ENCODE data around the gene ALOX15.
"Not testable (repeated sequence)": the region's sequence is repeated elsewhere in the genome, so short reads cannot be mapped to it uniquely, and the experiment has no call there.

ALOX15 gene

DNA sequence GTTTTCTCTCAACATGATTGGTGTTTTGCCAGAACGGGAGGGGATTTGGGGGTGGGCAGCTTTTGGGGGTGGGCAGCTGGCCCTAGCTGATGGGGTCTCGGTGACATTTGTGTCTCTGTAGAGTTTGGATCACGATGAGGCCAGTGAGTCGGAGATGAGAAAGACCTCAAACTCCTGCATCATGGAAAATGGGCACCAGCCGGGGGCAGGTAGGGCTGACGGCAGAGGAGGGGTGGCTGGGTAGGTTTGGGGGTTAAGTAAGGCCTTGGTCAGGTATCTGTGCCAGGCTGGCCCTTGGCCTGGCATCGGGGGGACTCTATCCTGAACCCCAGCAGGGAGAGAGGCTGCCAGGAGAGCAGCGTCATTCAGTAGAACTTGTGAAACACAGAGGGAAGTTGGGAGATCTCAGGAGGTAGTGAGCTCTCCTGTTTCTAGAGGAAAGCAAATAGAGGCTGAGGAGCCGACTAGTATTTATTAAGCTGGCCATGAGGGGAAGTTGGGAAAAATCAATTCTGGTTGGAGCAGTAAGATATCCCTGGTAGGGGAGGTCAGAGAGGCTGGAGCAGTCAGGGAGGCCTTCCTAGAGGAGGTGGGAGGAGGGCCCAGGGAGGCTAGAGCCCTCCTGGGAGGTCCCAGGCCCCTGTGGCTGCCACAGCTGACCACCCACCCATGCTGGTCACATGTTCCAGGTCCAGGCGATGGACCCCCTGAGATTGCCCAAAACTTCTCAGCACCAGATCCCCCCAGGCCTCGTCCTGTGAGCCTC lies 49.1 kb downstream of the ALOX15 start:
- FAIRE-seq (no peak), DNase-seq (ENCODE audit: insufficient read length, low spot score) (no peak)
- TF ChIP-seq, protein P1, sequence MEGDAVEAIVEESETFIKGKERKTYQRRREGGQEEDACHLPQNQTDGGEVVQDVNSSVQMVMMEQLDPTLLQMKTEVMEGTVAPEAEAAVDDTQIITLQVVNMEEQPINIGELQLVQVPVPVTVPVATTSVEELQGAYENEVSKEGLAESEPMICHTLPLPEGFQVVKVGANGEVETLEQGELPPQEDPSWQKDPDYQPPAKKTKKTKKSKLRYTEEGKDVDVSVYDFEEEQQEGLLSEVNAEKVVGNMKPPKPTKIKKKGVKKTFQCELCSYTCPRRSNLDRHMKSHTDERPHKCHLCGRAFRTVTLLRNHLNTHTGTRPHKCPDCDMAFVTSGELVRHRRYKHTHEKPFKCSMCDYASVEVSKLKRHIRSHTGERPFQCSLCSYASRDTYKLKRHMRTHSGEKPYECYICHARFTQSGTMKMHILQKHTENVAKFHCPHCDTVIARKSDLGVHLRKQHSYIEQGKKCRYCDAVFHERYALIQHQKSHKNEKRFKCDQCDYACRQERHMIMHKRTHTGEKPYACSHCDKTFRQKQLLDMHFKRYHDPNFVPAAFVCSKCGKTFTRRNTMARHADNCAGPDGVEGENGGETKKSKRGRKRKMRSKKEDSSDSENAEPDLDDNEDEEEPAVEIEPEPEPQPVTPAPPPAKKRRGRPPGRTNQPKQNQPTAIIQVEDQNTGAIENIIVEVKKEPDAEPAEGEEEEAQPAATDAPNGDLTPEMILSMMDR (IDR thresholded peaks at IDR 0.05; ENCODE audit: insufficient read depth, missing control alignments): no peak

DNA sequence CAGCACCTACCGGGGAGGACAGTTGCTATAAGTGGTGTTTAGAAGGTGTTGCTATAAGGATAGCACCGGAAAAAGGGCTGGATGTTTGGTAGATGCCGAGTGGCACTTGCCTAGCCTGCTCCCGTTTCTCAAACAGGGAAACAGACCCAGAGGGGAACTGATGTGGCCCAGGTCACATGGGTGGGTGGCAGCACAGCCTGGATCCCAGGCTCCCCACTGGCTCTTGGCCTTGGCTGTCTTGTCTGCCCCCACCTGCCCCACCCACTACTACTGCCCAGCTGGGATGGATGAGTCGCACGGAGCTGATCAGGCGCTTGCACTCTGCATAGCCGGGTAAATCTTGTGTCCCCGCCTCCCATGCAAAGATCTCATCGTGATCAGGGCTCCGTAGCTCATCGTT lies 49.9 kb downstream of the ALOX15 start:
- FAIRE-seq: no peak

DNA sequence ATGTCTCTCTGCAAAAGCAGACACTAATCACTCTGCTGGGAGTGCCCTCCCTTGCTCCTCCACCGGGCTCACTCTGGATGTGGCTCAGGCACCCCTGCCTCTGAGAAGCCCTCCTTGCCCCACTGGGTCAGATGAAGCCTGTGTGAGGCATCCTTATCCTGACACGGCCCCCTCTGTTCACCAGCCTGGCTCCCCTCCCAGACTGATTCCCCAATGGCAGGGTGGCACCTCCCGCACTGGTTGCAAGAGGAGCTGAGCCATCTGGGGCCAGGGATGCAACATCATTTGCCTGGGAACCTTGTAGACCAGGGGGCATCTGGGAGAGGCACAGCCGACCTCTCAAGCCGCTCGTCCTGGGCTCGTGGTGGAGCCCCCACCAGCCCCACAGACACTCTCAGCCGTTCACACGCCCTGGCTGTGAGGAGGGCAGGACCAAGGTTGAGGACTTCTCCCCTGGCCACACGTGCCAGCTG lies 50.5 kb downstream of the ALOX15 start:
- TF ChIP-seq, protein P1 (IDR thresholded peaks at IDR 0.05; ENCODE audit: insufficient read depth, missing control alignments): no peak
- no peak for DNase-seq (ENCODE audit: insufficient read length, low spot score)
- FAIRE-seq: no peak

More for the DNA sequence above, 49.9 kb downstream of the ALOX15 start:
- no peak for DNase-seq (ENCODE audit: insufficient read length, low spot score)
- TF ChIP-seq, protein P1 (IDR thresholded peaks at IDR 0.05; ENCODE audit: insufficient read depth, missing control alignments): no peak

DNA sequence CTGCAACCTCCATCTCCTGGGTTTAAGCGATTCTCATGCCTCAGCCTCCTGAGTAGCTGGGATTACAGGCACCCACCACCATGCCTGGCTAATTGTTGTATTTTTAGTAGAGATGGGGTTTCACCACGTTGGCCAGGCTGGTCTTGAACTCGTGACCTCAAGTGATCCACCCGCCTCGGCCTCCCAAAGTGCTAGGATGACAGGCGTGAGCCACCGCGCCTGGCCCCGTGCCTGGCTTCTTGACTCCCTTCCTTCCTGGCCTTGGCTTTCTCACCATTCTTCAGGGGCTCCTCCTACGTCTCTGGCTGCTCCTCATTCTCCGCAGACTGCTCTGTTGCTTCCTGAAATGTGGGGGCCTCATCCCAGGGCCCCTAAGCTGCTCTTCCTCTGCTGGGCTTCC lies 51.4 kb downstream of the ALOX15 start:
- FAIRE-seq; DNase-seq (ENCODE audit: insufficient read length, low spot score): not testable (repeated sequence)

DNA sequence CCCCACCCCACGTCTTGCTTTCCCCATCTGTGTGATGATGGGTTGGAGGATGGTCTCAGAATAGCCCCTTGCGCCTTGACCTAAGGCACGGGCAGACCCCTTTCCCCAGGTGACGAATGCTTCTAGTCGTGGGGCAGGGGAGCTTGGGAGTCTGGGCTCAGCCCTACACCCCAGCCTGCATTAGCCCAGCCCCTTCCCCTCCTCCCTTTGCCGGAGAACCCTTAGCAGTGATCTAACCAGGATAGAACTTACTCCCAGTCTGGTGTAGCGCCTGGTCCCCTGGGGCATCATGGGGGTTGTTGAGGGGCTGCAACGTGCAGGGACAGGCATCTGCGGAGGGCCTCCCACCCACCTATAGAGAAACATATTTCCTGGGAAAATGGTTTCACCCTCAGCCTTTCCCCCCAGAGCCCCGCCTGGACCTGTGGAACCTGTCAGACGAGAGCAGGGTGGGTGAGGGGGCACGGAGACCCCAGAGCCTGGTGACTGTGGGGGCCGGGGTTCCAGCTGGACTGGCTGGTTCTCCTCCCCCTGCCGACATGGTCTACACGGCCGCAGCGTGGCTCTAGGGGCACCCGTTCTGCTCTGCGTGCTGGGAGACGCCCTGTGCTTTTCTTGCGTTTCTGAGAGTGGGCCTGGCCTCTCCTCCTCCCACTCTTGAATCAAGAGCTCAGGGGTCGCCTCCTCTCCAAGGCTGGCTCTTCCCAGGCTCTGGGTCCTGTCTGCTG lies 52.4 kb downstream of the ALOX15 start:
- FAIRE-seq: no peak
- TF ChIP-seq, protein P1 (IDR thresholded peaks at IDR 0.05; ENCODE audit: insufficient read depth, missing control alignments): no peak
- no peak for DNase-seq (ENCODE audit: insufficient read length, low spot score)

DNA sequence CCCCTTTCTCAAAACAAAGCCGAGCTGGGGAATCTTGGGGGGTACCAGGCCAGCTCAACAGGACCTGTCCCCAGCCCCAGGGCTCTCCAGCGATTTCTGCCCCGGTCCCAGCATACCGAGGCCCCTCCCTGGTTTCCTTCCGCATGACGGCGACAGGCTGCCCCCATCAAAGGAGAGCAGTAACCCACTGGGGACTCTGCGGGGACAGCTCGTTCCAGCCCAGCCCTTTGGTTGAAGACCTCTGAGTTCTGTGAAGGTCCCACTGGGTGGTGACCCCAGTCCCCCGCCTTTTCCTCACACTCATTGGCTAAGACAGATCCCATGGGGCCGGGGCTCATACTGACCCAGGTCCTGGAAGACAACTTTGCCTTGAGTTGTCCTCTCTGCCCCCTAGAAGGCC lies 53.1 kb downstream of the ALOX15 start:
- TF ChIP-seq, protein P1 (IDR thresholded peaks at IDR 0.05; ENCODE audit: insufficient read depth, missing control alignments): no peak
- FAIRE-seq (no peak), DNase-seq (ENCODE audit: insufficient read length, low spot score) (no peak)

DNA sequence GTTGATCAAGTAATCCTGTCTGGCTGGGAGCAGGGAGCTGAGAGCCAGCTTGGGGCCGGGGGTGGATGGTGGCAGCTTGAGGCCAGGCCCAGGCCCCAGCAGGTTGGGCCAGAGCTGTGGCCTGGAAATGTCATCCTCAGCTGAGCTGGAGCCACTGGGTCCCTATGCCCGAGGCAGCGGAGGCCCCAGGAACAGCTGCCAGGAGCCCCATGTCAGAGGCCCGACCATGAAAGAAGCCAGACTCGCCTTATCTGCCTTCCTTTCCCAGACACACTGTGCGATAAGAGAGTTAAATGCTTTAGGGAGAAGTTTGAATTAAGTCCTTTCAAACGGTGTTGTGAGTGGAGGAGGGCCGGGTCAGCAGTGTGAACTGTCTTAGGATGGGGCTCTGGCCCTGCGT lies 53.7 kb downstream of the ALOX15 start:
- TF ChIP-seq, protein P1 (IDR thresholded peaks at IDR 0.05; ENCODE audit: insufficient read depth, missing control alignments): no peak
- no peak for FAIRE-seq
- no peak for DNase-seq (ENCODE audit: insufficient read length, low spot score)

Measured in D721Med (cell line).